Measurements from ENCODE around the gene TBX3.
A peak's percentile ranks its signal among the peaks of the same experiment; 100 is the strongest.

TBX3 gene

GRCh38 chr12:114666746-114667668 is 17.0 kb downstream of the TBX3 start:
- no peak for DNase-seq

GRCh38 chr12:114665411-114666260 is 18.3 kb downstream of the TBX3 start:
- DNase-seq: no peak

GRCh38 chr12:114664651-114665320 is 19.2 kb downstream of the TBX3 start:
- DNase-seq: no peak

GRCh38 chr12:114662512-114663177 is 21.3 kb downstream of the TBX3 start:
- DNase-seq: peak; percentile 65

GRCh38 chr12:114661245-114661644 is 22.7 kb downstream of the TBX3 start:
- no peak for DNase-seq

- DNase-seq: no peak
These were observed 24.9 kb downstream of the TBX3 start for GRCh38 chr12:114659084-114659483.

GRCh38 chr12:114658002-114658441 is 26.0 kb downstream of the TBX3 start:
- DNase-seq: no peak

- DNase-seq: no peak
These were observed 26.4 kb downstream of the TBX3 start for GRCh38 chr12:114657597-114657920.

GRCh38 chr12:114656906-114657596 is 26.9 kb downstream of the TBX3 start:
- DNase-seq: no peak

GRCh38 chr12:114655934-114656749 is 27.8 kb downstream of the TBX3 start:
- no peak for DNase-seq

GRCh38 chr12:114649585-114649984 is 34.4 kb downstream of the TBX3 start:
- no peak for DNase-seq

GRCh38 chr12:114648711-114649110 is 35.3 kb downstream of the TBX3 start:
- DNase-seq: no peak

GRCh38 chr12:114638790-114639435 is 45.1 kb downstream of the TBX3 start:
- DNase-seq: no peak

- no peak for DNase-seq
These were observed 47.1 kb downstream of the TBX3 start for GRCh38 chr12:114636723-114637480.

- DNase-seq: no peak
These were observed 52.7 kb downstream of the TBX3 start for GRCh38 chr12:114631242-114631641.

- no peak for DNase-seq
These were observed 55.8 kb downstream of the TBX3 start for GRCh38 chr12:114628199-114628598.

GRCh38 chr12:114627393-114627792 is 56.6 kb downstream of the TBX3 start:
- no peak for DNase-seq

- peak; percentile 56 for DNase-seq
These were observed 58.6 kb downstream of the TBX3 start for GRCh38 chr12:114625294-114625851.

GRCh38 chr12:114623737-114624136 is 60.2 kb downstream of the TBX3 start:
- no peak for DNase-seq
